ENCODE results near the gene MEDAG. TPM values are rescaled to one million over a fixed set of nuclear protein-coding genes. Genes with fewer than 3 reads are reported as not detected.
A peak's percentile ranks its signal among the peaks of the same experiment; 100 is the strongest.

Gene MEDAG
- total and polyA plus RNA-seq, 2 experiments from 2014 or later, result 1.7 to 2.0 TPM

GRCh38 chr13:30898070-30898469, 8.0 kb upstream of the MEDAG start:
- no peaks in the 10 kb centered on the region; the same call in 1 of the 3 replicates for H3K36me3 Mint-ChIP-seq (ENCODE audit: low read depth)
- Histone ChIP-seq H3K27me3 (ENCODE audit: insufficient read depth) (no peaks in the 10 kb centered on the region), H3F3A (replicated peaks; ENCODE audit: low read depth) (no peaks in the 10 kb centered on the region), H3K27ac (ENCODE audit: low read depth) (no peak overlapping the region), H3K79me2 (replicated peaks; ENCODE audit: insufficient read depth) (no peaks in the 10 kb centered on the region), H3K36me3 (ENCODE audit: insufficient read depth) (no peaks in the 10 kb centered on the region), H3K4me1 (ENCODE audit: insufficient read depth) (no peaks in the 10 kb centered on the region), H2AFZ (no peak overlapping the region), H4K20me1 (replicated peaks; ENCODE audit: insufficient read depth) (no peaks in the 10 kb centered on the region), H3K4me3 (no peak overlapping the region), H3K4me2 (no peak overlapping the region), H3K9me2 (ENCODE audit: insufficient read depth) (0 out of 2 replicates have a peak, but pooled peaks cover 5% of the 10 kb centered on the region)
- H3K4me3 Mint-ChIP-seq, result no peak overlapping the region
- H3K27me3 Mint-ChIP-seq (ENCODE audit: insufficient read depth, low read depth, poor library complexity), result peaks cover 8% of the 10 kb centered on the region
- peaks cover 13% of the 10 kb centered on the region for H3K4me1 Mint-ChIP-seq
- H3K27ac Mint-ChIP-seq, result no peak overlapping the region
- peaks cover 3% of the 10 kb centered on the region; the same call in 1 of the 3 replicates for H3K9me3 Mint-ChIP-seq
- ATAC-seq, result peak; percentile 76
- DNase-seq (ENCODE audit: low spot score), result peak; percentile 29
- TF ChIP-seq, protein P1, sequence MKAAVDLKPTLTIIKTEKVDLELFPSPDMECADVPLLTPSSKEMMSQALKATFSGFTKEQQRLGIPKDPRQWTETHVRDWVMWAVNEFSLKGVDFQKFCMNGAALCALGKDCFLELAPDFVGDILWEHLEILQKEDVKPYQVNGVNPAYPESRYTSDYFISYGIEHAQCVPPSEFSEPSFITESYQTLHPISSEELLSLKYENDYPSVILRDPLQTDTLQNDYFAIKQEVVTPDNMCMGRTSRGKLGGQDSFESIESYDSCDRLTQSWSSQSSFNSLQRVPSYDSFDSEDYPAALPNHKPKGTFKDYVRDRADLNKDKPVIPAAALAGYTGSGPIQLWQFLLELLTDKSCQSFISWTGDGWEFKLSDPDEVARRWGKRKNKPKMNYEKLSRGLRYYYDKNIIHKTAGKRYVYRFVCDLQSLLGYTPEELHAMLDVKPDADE (IDR thresholded peaks at IDR 0.05), result no peak
- no peak for TF ChIP-seq EZH2phosphoT487 (IDR thresholded peaks at IDR 0.05; ENCODE audit: unreplicated experiment)
- TF ChIP-seq NANOG (IDR thresholded peaks at IDR 0.05; ENCODE audit: borderline replicate concordance), result no peak
- no peak for TF ChIP-seq CREB1 (CRISPR knock-in tag; IDR thresholded peaks at IDR 0.05; ENCODE audit: low read depth)
- TF ChIP-seq STAT1 (IDR thresholded peaks at IDR 0.05; ENCODE audit: unreplicated experiment), result no peak
- TF ChIP-seq ZNF114 (CRISPR knock-in tag; IDR thresholded peaks at IDR 0.05), result no peak
- no peak for TF ChIP-seq EZH2 (IDR thresholded peaks at IDR 0.05; ENCODE audit: low read depth, unreplicated experiment)
- no peak for TF ChIP-seq REST (IDR thresholded peaks at IDR 0.05; ENCODE audit: unreplicated experiment)
- TF ChIP-seq, protein P2, sequence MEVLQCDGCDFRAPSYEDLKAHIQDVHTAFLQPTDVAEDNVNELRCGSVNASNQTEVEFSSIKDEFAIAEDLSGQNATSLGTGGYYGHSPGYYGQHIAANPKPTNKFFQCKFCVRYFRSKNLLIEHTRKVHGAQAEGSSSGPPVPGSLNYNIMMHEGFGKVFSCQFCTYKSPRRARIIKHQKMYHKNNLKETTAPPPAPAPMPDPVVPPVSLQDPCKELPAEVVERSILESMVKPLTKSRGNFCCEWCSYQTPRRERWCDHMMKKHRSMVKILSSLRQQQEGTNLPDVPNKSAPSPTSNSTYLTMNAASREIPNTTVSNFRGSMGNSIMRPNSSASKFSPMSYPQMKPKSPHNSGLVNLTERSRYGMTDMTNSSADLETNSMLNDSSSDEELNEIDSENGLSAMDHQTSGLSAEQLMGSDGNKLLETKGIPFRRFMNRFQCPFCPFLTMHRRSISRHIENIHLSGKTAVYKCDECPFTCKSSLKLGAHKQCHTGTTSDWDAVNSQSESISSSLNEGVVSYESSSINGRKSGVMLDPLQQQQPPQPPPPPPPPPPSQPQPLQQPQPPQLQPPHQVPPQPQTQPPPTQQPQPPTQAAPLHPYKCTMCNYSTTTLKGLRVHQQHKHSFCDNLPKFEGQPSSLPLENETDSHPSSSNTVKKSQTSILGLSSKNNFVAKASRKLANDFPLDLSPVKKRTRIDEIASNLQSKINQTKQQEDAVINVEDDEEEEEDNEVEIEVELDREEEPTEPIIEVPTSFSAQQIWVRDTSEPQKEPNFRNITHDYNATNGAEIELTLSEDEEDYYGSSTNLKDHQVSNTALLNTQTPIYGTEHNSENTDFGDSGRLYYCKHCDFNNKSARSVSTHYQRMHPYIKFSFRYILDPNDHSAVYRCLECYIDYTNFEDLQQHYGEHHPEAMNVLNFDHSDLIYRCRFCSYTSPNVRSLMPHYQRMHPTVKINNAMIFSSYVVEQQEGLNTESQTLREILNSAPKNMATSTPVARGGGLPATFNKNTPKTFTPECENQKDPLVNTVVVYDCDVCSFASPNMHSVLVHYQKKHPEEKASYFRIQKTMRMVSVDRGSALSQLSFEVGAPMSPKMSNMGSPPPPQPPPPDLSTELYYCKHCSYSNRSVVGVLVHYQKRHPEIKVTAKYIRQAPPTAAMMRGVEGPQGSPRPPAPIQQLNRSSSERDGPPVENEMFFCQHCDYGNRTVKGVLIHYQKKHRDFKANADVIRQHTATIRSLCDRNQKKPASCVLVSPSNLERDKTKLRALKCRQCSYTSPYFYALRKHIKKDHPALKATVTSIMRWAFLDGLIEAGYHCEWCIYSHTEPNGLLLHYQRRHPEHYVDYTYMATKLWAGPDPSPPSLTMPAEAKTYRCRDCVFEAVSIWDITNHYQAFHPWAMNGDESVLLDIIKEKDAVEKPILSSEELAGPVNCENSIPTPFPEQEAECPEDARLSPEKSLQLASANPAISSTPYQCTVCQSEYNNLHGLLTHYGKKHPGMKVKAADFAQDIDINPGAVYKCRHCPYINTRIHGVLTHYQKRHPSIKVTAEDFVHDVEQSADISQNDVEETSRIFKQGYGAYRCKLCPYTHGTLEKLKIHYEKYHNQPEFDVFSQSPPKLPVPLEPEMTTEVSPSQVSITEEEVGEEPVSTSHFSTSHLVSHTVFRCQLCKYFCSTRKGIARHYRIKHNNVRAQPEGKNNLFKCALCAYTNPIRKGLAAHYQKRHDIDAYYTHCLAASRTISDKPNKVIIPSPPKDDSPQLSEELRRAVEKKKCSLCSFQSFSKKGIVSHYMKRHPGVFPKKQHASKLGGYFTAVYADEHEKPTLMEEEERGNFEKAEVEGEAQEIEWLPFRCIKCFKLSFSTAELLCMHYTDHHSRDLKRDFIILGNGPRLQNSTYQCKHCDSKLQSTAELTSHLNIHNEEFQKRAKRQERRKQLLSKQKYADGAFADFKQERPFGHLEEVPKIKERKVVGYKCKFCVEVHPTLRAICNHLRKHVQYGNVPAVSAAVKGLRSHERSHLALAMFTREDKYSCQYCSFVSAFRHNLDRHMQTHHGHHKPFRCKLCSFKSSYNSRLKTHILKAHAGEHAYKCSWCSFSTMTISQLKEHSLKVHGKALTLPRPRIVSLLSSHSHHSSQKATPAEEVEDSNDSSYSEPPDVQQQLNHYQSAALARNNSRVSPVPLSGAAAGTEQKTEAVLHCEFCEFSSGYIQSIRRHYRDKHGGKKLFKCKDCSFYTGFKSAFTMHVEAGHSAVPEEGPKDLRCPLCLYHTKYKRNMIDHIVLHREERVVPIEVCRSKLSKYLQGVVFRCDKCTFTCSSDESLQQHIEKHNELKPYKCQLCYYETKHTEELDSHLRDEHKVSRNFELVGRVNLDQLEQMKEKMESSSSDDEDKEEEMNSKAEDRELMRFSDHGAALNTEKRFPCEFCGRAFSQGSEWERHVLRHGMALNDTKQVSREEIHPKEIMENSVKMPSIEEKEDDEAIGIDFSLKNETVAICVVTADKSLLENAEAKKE (CRISPR knock-in tag; IDR thresholded peaks at IDR 0.05), result no peak
